ENCODE measurements around the gene ILDR1.

ILDR1 gene

DNA sequence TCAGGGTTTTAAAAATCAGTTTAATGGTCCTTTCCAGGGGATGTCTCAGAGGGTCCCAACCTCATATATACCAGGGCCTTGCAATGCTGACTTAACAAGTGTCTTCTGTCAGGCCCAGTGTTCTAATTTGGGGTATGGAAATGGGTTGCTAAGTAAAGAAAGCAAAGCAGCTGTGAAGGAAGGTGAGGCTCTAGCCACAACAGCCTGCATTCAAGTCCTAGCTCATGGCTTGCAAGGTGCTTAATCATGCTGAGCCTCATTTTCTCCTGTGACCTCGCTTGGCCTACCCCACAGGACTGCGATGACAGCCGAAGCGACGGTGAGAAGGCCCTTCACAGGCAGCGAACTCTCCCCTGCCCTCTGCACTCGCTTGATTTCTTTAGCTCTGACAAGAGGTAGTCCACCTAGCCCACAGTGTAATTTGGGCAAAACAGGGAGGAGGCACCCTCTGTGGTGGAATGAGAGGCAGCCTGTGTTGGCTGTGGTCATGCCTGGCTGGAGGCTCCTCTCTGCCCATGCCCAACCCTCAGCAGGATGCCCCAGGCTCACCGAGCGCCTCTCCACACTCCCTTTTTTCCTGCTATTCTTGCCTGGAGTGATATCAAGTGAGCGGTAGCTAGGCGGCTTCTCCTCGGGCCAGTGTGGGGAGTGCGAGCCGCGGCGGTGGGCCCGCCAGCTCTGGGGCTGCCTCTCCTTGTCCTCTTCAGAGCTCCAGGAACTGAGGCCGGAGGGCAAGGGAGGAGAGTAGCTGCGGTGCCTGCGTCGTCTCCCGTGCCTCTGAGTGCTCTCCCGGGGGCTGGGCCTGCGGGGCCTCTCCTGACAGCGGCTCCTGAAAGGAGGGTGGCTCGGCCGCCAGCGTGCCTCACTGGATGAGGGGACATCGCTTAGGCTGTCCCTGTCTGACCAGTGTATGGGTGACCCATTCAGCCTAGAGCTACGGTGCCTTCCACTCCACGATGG, 29.2 kb downstream of the ILDR1 start:
- no peak for DNase-seq

DNA sequence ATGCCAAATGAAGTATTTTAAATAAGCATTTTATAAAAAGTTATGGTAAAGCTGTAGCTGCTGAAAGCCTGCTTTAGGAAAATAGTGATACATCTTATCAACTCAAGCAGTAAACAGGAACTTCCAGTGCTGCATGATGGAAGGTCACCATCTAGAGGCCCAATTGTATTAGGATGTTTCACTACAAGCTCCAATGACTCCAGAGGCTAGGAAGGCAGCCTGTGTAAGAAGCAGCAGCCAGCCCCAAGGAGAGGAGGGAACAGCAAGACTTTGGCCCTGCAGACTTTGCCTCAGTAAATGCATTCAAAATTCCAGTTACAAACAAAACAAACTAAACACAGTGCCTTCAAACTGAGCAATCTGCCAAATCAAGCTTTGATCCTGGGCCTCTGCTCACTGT, 32.1 kb downstream of the ILDR1 start:
- DNase-seq = no peak

DNA sequence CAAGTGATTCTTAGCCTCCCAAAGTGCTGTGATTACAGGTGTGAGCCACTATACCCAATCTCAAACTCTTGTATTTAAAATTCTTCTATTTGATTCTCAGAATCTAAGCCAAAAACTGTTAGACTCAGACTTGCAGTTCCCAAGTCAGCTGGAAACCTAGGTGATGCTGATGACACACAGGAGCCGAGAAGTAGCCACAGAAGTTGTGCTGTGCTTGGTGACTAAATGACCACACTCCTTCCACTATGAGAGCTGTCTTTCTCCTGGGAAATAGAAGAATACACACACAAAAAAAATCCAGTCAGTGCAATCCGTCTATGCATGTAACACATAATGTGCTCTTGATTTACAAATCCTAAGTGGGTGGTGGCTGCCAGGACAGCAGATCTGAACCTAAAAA, 33.9 kb downstream of the ILDR1 start:
- no peak for DNase-seq

DNA sequence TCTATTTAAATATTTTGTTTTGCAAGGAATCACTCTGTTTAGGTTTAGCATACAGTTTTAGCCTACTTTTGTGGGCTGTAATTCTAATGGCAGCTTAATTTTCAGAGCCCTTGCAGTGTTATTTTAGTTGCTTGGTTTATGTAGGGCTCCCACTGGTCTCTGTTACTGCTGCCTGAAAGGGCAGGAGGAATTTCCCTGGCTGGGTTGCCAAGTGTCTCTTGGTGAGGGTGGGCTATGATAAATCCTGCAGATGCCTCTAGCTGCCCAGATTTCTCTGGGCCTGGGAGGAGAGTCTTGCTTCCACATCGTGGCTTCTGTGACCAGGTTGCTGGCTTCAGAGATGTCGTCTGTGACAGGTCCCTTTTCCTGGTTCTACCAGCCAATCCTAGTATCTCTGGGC, 36.2 kb downstream of the ILDR1 start:
- no peak for DNase-seq

DNA sequence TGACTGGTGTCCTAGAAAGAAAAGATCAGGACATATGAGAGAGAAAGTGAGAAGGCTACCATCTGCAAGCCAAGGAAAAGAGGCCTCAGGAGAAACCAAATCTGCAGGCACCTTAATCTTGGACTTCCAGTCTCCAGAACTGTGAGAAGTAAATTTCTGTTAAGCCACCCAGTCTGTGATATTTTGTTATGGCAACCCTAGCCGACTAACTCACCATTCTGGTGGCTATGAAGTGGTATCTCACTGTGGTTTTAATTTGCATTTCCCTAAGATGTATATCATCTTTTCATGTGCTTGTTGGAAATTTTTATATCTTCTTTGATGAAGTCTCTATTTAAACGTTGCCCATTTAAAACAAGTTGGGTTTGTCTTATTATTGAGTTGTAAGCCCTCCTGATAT, 40.6 kb downstream of the ILDR1 start:
- no peak for DNase-seq

DNA sequence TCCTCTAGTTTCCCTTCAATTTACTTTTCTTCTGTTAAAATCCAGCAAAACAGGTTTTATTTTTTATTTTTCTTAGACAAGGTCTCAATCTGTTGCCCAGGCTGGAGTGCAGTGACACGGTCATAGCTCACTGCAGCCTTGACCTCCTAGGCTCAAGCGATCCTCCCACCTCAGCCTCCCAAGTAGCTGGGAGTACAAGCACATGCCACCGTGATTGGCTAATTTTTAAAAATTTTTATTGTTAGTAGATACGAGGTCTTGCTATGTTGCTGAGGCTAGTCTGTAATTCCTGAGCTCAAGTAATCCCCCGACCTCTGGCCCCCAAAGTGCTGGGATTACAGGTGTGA, 41.6 kb downstream of the ILDR1 start:
- no peak for DNase-seq

DNA sequence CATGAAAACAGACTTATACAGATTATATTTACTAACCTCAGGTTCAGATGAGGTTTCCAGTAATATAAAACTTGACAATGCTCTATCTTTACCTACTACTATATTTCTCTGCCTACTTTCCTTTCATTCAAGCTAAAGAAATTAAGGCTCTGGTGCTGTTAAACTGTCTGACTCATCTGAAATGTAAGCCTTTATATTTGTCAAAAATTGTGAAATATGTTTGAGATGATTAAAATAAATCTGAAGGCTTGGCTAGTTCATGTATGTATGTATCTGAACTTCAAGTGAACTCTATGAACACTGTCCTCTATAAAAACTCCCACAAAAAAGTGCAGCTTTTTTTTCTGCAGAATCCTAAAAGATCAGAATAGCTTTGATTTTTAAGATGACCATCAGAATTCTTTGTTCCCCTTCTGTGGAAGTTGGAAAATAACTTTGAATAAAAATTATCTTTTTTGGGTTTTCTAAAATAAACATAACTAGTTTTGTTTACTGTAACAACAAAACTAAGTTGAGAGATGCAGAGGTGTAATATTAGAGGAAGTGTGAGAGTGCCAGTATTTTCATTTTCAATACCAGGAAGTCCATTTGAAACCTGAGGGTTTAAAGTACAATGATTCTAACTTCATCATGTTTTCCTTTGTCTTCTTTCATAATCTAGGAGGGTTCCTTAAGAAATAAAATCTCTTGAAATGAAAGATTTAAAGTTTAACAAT, 42.2 kb downstream of the ILDR1 start:
- no peak for DNase-seq

DNA sequence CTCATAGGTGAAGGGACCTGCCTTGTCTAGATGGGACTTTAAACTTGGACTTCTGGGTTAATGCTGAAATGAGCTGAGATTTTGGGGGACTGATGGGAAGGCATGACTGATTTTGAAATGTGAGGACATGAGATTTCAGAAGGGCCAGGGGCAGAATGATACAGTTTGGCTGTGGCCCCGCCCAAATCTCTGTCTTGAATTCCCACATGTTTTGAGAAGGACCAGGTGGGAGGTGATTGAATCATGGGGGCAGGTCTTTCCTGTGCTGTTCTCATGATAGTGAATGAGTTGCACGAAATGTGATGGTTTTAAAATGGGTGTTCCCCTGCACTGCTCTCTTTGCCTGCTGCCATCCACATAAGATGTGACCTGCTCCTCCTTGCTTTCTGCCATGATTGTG, 42.8 kb downstream of the ILDR1 start:
- DNase-seq = no peak

DNA sequence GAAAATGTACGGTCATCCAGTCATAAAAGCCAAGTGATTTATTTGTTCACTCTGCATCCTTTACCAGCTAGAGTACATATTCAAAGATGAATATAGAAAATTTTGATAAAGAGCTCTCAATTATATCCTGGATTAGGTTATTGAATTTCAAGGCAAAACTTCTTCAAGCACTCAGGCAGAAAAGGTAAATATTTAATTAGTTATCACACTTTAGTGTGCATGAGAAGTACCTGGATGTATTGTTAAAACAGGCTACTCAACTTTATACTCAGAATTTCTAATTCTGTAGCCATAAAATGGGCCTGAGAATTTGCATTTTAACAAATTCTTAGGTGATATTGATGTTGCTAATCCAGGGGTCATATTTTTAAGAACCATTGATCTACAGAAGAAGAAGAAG, 45.3 kb downstream of the ILDR1 start:
- DNase-seq = no peak

DNA sequence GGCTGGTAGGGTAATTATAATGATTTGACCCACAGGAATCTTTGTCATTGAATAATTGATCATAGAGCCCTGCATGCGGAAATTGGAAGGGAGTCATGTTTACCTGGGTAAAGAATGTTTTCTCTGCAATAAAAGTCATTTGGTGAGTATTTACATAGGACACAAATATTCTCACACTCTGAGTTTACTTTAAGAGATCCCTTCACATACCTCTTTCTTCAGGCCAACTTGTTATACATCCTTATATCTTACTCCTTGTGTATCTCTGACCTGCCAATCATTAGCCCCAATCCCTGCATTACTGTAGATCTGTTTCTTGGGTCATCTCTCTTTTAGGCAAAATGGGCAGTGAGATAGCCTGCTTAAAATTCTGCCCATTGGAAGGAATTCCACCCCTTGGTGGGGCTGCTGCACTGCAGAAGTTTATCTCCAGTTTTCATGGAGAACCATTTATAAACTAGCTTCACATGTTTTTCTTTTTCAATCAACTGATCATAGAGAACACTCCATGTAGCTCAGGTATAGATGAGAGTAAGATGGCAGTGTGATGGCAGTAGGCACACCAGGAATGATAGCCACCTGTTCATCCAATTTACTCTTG, 46.2 kb downstream of the ILDR1 start:
- DNase-seq = no peak

DNA sequence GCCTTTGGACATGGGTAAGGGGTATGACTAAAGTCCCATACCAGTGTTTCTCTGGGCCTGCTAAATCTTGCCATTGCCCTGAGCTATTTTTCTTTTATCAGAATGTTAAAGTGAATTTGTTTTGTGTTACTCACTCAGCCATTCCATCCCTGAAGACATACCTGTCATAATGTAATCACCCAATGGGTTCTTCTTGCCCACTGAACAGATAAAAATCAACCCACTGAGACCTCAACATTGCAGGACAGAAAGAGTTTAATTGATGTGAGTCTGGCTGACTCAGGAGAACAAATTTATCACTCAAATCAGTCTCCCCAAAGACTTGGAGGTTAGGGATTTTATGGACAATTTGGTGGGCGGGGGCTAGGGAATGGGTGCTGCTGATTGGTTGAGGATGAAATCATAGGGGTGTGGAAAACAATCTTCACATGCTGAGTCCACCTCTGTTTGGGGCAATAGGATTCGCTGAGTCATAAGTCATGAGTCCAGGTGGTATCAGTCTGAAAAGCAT, 47.4 kb downstream of the ILDR1 start:
- DNase-seq = no peak

DNA sequence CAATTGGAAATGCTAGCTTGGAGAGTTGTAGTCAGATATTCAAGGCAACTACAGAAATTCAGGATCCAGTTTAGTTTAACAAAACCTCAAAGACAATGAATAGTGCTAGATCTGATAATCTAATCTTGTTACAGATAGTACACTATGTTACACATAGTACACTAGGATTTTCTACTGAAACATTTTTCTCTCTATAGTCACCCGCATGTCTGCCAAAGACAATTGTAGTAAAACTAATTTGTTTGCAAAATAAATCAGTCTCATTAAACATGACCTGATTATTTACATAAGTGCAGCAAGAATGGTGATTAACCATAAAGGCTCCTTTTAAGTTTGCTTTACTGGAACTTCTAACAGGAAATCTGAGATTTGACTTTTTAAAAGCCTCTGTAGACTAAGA, 52.0 kb downstream of the ILDR1 start:
- no peak for DNase-seq

DNA sequence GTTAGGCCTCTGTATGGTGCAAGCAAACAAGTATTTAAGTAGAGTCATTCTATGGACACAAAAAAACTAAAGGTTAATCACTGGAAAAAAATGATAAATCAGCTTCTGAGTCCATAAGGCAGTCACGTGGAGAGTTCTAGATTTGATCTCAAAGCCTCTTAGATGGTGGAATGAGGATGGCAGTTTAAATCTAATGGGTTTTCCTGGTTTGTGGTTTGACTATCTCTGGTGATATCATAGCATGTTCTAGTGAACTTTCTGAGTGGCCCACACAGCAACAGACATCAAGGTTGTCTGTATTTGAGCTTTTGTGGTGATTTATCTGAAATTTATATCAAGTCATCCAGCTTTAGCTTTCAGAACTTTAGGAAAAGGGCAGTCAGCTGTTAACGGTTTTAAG, 52.4 kb downstream of the ILDR1 start:
- DNase-seq = no peak

DNA sequence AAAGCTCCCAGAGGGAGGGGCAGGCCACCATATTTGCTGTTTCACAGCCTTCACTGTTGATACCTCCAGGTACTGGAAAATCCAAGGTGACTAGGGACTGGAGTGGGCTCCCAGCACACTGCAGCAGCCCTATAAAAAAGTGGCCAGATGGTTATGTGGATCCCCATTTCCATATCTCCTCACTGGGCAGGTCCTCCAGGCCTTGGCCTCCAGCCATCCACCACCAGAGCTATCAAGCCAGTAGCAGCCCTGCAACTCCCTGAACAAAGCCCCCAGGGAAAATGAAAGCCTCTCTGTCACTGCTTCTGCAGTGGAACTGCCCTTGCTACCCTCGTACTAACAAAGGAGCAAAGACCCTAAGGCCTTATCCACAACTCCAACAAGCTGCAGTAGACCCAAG, 58.4 kb downstream of the ILDR1 start:
- no peak for DNase-seq

DNA sequence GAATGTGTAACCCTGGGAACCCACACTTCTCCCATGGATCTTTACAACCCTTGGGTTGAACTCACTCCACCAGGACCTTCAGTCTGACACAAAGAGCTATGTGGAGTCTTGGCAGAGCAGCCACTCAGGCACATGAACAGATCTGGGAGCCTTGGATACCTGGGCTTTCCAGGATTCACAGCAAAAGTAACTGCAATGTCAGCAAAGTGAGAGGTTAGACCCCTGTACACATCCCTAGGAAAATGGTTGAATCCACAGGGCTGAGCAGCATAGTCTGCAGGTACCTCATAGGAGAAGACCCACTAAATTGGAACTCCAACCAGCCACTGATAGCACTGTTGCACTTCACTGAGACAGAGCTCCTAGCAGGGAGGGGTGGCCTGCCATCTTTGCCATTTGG, 59.6 kb downstream of the ILDR1 start:
- DNase-seq = no peak

DNA sequence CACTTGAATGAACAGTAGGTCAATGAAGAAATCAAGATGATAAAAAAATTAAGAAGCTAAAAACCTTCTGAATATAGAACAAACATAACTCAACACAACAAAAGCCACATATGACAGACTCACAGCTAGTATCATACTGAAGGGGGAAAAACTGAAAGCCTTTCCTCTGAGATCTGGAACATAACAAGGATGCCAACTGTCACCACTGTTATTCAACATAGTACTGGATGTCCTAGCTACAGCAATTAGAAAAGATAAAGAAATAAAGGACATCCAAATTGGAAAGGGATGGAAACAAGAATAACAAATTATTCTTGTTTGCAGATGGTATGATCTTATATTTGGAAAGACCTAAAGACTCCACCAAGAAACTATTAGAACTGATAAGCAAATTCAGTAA, 60.8 kb downstream of the ILDR1 start:
- no peak for DNase-seq

DNA sequence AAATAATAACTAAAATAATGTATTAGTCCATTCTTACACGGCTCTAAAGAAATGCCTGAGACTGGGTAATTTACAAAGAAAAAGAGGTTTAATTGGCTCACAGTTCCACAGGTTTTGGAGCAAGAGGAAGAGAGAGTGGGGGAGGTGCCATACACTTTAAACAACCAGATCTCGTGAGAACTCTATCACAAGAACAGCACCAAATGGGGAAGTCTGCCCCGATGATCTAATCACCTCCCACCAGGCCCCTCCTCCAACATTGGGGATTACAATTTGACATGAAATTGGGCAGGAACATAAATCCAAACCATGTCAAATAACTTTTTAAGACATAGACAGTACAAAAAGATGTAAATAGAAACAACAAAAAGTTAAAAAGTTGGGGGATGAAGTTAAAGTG, 63.2 kb downstream of the ILDR1 start:
- DNase-seq = no peak

DNA sequence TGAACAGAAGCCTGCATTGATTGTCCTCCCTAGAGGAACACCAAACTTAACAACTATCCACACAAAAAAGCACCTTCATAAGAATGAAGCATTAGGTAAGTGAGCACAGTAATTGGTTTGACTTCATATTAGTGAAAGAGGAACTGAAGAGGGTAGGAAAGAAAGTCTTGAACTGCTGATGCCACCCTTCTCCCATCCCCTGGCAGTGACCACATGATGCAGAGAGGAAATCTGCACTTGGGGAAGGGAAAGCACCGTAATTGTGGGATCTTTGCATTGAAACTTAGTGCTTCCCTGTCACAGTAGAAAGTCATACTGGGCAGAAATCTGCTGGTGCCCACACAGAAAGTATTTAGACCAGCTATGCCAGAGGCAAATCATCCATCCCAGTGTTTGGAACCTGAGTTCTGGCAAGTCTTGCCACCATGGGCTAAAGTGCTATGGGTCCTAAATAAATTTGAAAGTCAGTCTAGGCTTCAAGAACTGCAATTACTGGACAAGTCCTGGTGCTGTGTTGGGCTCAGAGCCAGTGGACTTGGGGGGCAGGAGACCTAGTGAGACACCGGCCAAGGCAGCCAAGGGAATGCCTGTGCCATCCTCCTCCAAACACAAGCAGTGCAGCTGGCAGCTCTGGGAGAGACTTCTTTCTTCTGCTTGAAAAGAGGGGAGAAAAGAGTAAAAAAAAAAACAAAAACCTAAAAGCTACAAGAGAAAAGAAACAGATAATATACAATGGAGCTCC, 64.2 kb downstream of the ILDR1 start:
- DNase-seq = no peak

DNA sequence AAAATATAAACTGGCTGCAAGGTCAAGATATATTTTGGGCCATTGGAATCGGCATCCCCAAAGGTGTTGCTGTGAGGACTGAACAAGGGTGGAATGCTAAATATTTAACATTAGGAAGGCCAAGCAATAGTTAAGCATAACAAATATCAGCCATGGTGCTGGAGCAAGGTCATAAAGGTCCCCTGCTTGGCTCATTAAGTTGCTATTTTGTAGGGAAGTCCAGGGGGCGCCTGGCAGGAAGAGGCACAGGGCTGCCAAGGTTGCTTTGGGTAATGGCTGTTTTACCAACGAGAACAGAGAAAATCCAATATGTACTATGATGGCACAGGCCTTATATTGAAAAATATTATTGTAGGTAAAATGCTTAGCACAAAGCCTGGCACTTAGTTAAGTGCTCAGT, 65.7 kb downstream of the ILDR1 start:
- DNase-seq = no peak

DNA sequence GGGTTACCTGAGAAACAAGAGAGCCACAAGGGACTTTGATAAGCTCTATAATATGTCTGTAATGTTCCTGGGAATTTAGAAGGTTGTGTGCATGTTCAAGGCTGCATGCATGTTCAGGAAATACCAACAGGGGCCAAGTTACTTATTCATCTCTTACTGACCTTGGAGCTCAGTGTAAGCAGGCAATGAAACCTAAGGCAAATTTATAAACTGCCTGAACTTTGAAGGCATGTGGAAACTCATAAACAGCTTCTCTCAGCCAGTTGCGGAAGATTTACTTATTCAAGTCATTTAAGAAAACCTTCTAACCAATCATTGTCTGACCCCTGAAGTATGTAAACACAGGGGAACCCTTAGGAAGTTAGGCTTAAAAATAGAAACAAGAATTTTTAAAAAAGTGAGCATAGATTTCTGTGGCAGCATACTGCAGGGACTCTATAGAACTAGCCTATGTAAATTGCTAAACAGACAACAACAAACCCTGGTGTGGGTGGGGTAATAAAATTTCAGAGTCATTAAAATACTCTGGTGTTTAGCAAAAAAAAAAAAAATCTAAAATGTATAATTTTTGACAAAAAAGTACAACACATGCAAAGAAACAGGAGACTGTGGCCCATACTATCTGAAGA, 70.6 kb downstream of the ILDR1 start:
- DNase-seq = no peak

DNA sequence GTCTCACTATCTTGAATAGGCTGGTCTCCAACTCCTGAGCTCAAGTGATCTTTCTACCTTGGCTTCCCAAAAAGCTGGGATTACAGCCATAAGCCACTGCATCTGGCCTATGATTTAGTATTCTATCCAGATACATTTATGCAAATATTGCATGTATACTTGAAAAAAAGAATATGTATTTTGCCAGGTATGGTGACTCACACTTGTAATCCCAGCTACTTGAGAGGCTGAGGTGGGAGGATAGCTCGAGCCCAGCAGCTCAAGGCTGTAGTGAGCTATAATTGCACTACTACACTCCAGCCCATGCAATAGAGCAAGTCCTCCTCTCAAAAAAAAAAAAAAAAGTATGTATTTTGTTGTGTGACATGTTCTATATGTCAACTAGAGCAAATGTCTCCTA, 73.4 kb downstream of the ILDR1 start:
- DNase-seq = no peak

DNA sequence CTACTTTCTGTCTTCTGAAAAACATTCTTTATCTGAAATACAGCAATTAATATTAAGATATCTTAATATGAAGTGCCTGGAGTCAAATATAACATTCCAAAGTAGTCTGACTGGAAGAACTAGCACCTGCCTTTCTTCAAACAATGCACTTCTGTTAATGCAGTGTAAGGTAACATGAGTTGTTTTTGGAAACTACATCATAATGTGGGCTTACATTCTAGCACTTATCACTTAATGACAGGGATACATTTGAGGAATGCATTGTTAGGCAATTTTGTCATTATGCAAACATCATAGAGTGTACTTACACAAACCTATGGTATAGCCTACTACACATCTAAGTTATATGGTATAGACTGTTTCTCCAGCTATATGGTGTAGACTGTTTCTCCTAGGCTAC, 78.6 kb downstream of the ILDR1 start:
- DNase-seq = no peak
